Gastroesophageal sphincter (tissue), 3 donors: ENCODE results near the gene ARHGAP6.

Source experiments
- POLR2A ChIP-seq, 2 donors: fragments of 450-650 bp; IDR thresholded peaks; one replicate each; pipeline ENCODE4 v1.6.1; 2017; ENCODE audit warnings: antibody characterized with exemption in 2 of 2, mild to moderate bottlenecking in 2 of 2, moderate library complexity in 1 of 2
- POLR2AphosphoS5 ChIP-seq: sonication (generic); formaldehyde crosslinking; IDR thresholded peaks from one replicate; pipeline ENCODE4 v1.6.1; 2017; ENCODE audit warnings: antibody characterized with exemption
- TF ChIP-seq, protein P1 (sequence below), 4 experiments: fragments of 200-600 bp in 2 of 4; fragments of 450-650 bp in 2 of 4; sonication (generic) in 1 of 4; IDR thresholded peaks; one replicate each; pipeline ENCODE4 v1.5.1; 2017 to 2019; ENCODE audit warnings: antibody characterized with exemption in 4 of 4, mild to moderate bottlenecking in 2 of 4, moderate library complexity in 2 of 4

GRCh38 chrX:11702965-11703631 is 37.4 kb upstream of the ARHGAP6 start:
- TF ChIP-seq POLR2A (IDR thresholded peaks at IDR 0.05) (no peak), POLR2AphosphoS5 (no peak)
- TF ChIP-seq, protein P1, sequence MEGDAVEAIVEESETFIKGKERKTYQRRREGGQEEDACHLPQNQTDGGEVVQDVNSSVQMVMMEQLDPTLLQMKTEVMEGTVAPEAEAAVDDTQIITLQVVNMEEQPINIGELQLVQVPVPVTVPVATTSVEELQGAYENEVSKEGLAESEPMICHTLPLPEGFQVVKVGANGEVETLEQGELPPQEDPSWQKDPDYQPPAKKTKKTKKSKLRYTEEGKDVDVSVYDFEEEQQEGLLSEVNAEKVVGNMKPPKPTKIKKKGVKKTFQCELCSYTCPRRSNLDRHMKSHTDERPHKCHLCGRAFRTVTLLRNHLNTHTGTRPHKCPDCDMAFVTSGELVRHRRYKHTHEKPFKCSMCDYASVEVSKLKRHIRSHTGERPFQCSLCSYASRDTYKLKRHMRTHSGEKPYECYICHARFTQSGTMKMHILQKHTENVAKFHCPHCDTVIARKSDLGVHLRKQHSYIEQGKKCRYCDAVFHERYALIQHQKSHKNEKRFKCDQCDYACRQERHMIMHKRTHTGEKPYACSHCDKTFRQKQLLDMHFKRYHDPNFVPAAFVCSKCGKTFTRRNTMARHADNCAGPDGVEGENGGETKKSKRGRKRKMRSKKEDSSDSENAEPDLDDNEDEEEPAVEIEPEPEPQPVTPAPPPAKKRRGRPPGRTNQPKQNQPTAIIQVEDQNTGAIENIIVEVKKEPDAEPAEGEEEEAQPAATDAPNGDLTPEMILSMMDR (IDR thresholded peaks at IDR 0.05), result no peak
